ENCODE measurements around the gene ENOX2. TPM values are rescaled to one million over a fixed set of nuclear protein-coding genes. Genes with fewer than 3 reads are reported as not detected.

ENOX2 gene
- polyA plus RNA-seq, 1 donor (not counting 4 experiments of a cell fraction or from before 2014, with no cell fraction given), result 24.5 TPM

GRCh38 chrX:130607431-130607830 is 295.6 kb downstream of the ENOX2 start:
- H3K9me1 ChIP-seq (ENCODE audit: control insufficient read depth, extremely low read depth, insufficient read depth, low read length), result no peaks in the 10 kb centered on the region
- no peaks in the 10 kb centered on the region for H4K20me1 ChIP-seq (ENCODE audit: control insufficient read depth, extremely low read depth, insufficient read depth, low read length)
- H3K9me3 ChIP-seq (ENCODE audit: control insufficient read depth, low read depth, low read length), result no peaks in the 10 kb centered on the region
- no peaks in the 10 kb centered on the region for H3K79me2 ChIP-seq (ENCODE audit: control insufficient read depth, insufficient read depth, low read length)
- no peak overlapping the region for H3K4me2 ChIP-seq (ENCODE audit: control insufficient read depth, extremely low read depth, insufficient read depth, low read depth, low read length)
- no peak overlapping the region for H2AFZ ChIP-seq (ENCODE audit: control insufficient read depth, low read length)
- H3K4me3 ChIP-seq (ENCODE audit: control insufficient read depth in 2 of 3, extremely low read depth in 1 of 3, insufficient read depth in 2 of 3, low read depth in 1 of 3, low read length in 3 of 3), result no peak overlapping the region
- dilution Hi-C loops (cut with MboI; ENCODE audit: extremely low pct_ligation_motif_present, low sequenced_read_pairs), result no loop called here
- FAIRE-seq (no peak), DNase-seq (ENCODE audit: low read depth, low spot score) (no peak)
- TF ChIP-seq EZH2 (IDR thresholded peaks at IDR 0.05; ENCODE audit: low read length), result no peak
- TF ChIP-seq, protein P1, sequence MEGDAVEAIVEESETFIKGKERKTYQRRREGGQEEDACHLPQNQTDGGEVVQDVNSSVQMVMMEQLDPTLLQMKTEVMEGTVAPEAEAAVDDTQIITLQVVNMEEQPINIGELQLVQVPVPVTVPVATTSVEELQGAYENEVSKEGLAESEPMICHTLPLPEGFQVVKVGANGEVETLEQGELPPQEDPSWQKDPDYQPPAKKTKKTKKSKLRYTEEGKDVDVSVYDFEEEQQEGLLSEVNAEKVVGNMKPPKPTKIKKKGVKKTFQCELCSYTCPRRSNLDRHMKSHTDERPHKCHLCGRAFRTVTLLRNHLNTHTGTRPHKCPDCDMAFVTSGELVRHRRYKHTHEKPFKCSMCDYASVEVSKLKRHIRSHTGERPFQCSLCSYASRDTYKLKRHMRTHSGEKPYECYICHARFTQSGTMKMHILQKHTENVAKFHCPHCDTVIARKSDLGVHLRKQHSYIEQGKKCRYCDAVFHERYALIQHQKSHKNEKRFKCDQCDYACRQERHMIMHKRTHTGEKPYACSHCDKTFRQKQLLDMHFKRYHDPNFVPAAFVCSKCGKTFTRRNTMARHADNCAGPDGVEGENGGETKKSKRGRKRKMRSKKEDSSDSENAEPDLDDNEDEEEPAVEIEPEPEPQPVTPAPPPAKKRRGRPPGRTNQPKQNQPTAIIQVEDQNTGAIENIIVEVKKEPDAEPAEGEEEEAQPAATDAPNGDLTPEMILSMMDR (optimal IDR thresholded peaks at IDR 0.05 in 1 of 3, IDR thresholded peaks at IDR 0.05 in 1 of 3, conservative IDR thresholded peaks at IDR 0.05 in 1 of 3; ENCODE audit: extremely low read depth in 1 of 3, insufficient read depth in 2 of 3, low read length in 3 of 3), result no peak
- no peaks in the 10 kb centered on the region for H3K36me3 ChIP-seq (ENCODE audit: control insufficient read depth in 2 of 2, extremely low read depth in 1 of 2, insufficient read depth in 2 of 2, low read length in 2 of 2)
- no peaks in the 10 kb centered on the region for H3K27me3 ChIP-seq (ENCODE audit: control insufficient read depth, extremely low read depth, insufficient read depth, low read length)
- no peak overlapping the region for H3K27ac ChIP-seq (ENCODE audit: control insufficient read depth, insufficient read depth, low read length)
- H3K9ac ChIP-seq (ENCODE audit: control insufficient read depth, extremely low read depth, insufficient read depth, low read length), result no peak overlapping the region
- H3K4me1 ChIP-seq (ENCODE audit: control insufficient read depth, extremely low read depth, insufficient read depth, low read length), result no peaks in the 10 kb centered on the region

DNA sequence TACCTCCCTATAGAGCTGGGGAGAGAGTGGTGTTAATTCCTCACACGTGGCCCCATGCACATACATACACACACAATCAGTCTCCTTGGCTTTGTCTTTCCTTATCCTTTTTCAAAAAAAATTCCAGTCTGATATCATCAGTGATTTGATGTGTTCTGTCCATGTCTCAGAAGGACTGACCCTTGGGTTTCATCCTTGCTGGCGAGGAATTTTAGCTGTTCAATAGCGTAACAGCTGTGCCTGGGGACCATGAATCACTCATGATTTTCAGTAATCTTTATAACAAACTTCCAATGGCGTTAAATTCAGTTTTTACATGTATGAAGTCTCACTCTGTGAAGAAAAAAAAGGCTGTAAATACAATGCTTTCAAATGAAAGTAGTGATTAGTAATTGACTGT is 296.6 kb downstream of the ENOX2 start:
- Histone ChIP-seq H3K27me3 (ENCODE audit: control insufficient read depth, extremely low read depth, insufficient read depth, low read length) (no peaks in the 10 kb centered on the region), H3K27ac (ENCODE audit: control insufficient read depth, insufficient read depth, low read length) (no peak overlapping the region), H2AFZ (ENCODE audit: control insufficient read depth, low read length) (no peak overlapping the region), H3K9ac (ENCODE audit: control insufficient read depth, extremely low read depth, insufficient read depth, low read length) (no peak overlapping the region), H4K20me1 (ENCODE audit: control insufficient read depth, extremely low read depth, insufficient read depth, low read length) (no peaks in the 10 kb centered on the region), H3K36me3 (ENCODE audit: control insufficient read depth in 2 of 2, extremely low read depth in 1 of 2, insufficient read depth in 2 of 2, low read length in 2 of 2) (no peaks in the 10 kb centered on the region), H3K79me2 (ENCODE audit: control insufficient read depth, insufficient read depth, low read length) (no peaks in the 10 kb centered on the region), H3K4me1 (ENCODE audit: control insufficient read depth, extremely low read depth, insufficient read depth, low read length) (no peaks in the 10 kb centered on the region), H3K9me3 (ENCODE audit: control insufficient read depth, low read depth, low read length) (no peaks in the 10 kb centered on the region), H3K4me3 (ENCODE audit: control insufficient read depth in 2 of 3, extremely low read depth in 1 of 3, insufficient read depth in 2 of 3, low read depth in 1 of 3, low read length in 3 of 3) (no peak overlapping the region), H3K9me1 (ENCODE audit: control insufficient read depth, extremely low read depth, insufficient read depth, low read length) (no peaks in the 10 kb centered on the region), H3K4me2 (ENCODE audit: control insufficient read depth, extremely low read depth, insufficient read depth, low read depth, low read length) (no peak overlapping the region)
- no peak for DNase-seq (ENCODE audit: low read depth, low spot score)
- FAIRE-seq, result no peak
- dilution Hi-C loops (cut with MboI; ENCODE audit: extremely low pct_ligation_motif_present, low sequenced_read_pairs), result no loop called here
- no peak for TF ChIP-seq EZH2 (IDR thresholded peaks at IDR 0.05; ENCODE audit: low read length)
- TF ChIP-seq, protein P1 (optimal IDR thresholded peaks at IDR 0.05 in 1 of 3, IDR thresholded peaks at IDR 0.05 in 1 of 3, conservative IDR thresholded peaks at IDR 0.05 in 1 of 3; ENCODE audit: extremely low read depth in 1 of 3, insufficient read depth in 2 of 3, low read length in 3 of 3), result no peak
